GM18507 (cell line): Measurements from ENCODE around the gene TCAF2.
"Not testable (repeated sequence)": the region's sequence is repeated elsewhere in the genome, so short reads cannot be mapped to it uniquely, and the experiment has no call there.

ENCODE experiments used
- DNase-seq: peaks from one replicate; pipeline ENCODE4 v3.0.0; 2011; ENCODE audit warnings: low read depth; ENCODE audit not compliant: insufficient read length; ENCODE audit errors: extremely low spot score
- FAIRE-seq: peaks from 2 replicates; lab custom pipeline; 2011; peaks lifted over from hg19 to GRCh38; lab: Jason Lieb, UNC

Gene TCAF2

GRCh38 chr7:143620646-143621045 lies at the start of gene TCAF2:
Gene TCAF2 (plus strand): TSS chr7:143620974.
- FAIRE-seq: peak; percentile 81

GRCh38 chr7:143571501-143571900 lies 49.3 kb upstream of the TCAF2 start, which contains the start of gene CTAGE15:
Gene CTAGE15 (plus strand): TSS chr7:143571801. CDS start chr7:143571818, 17 bp downstream.
- DNase-seq, FAIRE-seq: not testable (repeated sequence)

More at GRCh38 chr7:143620646-143621045, at the start of gene TCAF2:
- DNase-seq: not testable (repeated sequence)

GRCh38 chr7:143588183-143588582 lies 32.6 kb upstream of the TCAF2 start:
- not testable (repeated sequence) for DNase-seq, FAIRE-seq

GRCh38 chr7:143589897-143590296 lies 30.9 kb upstream of the TCAF2 start:
- not testable (repeated sequence) for FAIRE-seq, DNase-seq

GRCh38 chr7:143598086-143598485 lies 22.7 kb upstream of the TCAF2 start:
- not testable (repeated sequence) for DNase-seq, FAIRE-seq

- not testable (repeated sequence) for DNase-seq, FAIRE-seq
These were observed 17.2 kb upstream of the TCAF2 start for GRCh38 chr7:143603549-143603948.

- FAIRE-seq, DNase-seq: not testable (repeated sequence)
These were observed 14.7 kb upstream of the TCAF2 start for GRCh38 chr7:143606088-143606487.

- not testable (repeated sequence) for DNase-seq, FAIRE-seq
These were observed 5.2 kb upstream of the TCAF2 start for GRCh38 chr7:143615545-143615944.

GRCh38 chr7:143617204-143617603 lies 3.6 kb upstream of the TCAF2 start:
- DNase-seq, FAIRE-seq: not testable (repeated sequence)

GRCh38 chr7:143620058-143620457 lies 716 bp upstream of the TCAF2 start:
- FAIRE-seq: peak; percentile 9
- not testable (repeated sequence) for DNase-seq

GRCh38 chr7:143621175-143621574 lies 401 bp downstream of the TCAF2 start:
- FAIRE-seq: peak; percentile 61
- DNase-seq: not testable (repeated sequence)

- not testable (repeated sequence) for DNase-seq, FAIRE-seq
These were observed 1.4 kb downstream of the TCAF2 start for GRCh38 chr7:143622130-143622529.

GRCh38 chr7:143630653-143631052 lies 9.9 kb downstream of the TCAF2 start:
- not testable (repeated sequence) for DNase-seq, FAIRE-seq

- not testable (repeated sequence) for DNase-seq, FAIRE-seq
These were observed 11.7 kb downstream of the TCAF2 start for GRCh38 chr7:143632506-143632905.

GRCh38 chr7:143633013-143633618 lies 12.3 kb downstream of the TCAF2 start:
- not testable (repeated sequence) for FAIRE-seq, DNase-seq

GRCh38 chr7:143635364-143636240 lies 14.8 kb downstream of the TCAF2 start:
- FAIRE-seq, DNase-seq: not testable (repeated sequence)

GRCh38 chr7:143639372-143639771 lies 18.6 kb downstream of the TCAF2 start:
- DNase-seq, FAIRE-seq: not testable (repeated sequence)

GRCh38 chr7:143640528-143641189 lies 19.9 kb downstream of the TCAF2 start:
- not testable (repeated sequence) for FAIRE-seq

GRCh38 chr7:143646598-143646997 lies 25.8 kb downstream of the TCAF2 start:
- not testable (repeated sequence) for DNase-seq, FAIRE-seq

More at GRCh38 chr7:143640528-143641189, 19.9 kb downstream of the TCAF2 start:
- not testable (repeated sequence) for DNase-seq
